K562 (cell line): ENCODE measurements around the gene C10orf71. TPM values are rescaled to one million over a fixed set of nuclear protein-coding genes. Genes with fewer than 3 reads are reported as not detected.

Experiments used
- ATAC-seq: fragments of 200-7000 bp; cut with Tn5 transposase; 3 replicates; pipeline ENCODE4 v1.9.1; 2020; ENCODE audit warnings: moderate library complexity
- BruUV-seq: library from RNA; stranded (reverse); fragments of 400-500 nt; replicated peaks from 2 replicates; lab custom pipeline; 2021; lab: Mats Ljungman, UMichigan
- CTCF ChIA-PET: fragments of 300-600 bp; formaldehyde crosslinking; extraction: SDS; loops from one replicate; lab custom pipeline; 2021; ENCODE audit warnings: low intra/inter-chr PET ratio; lab: Yijun Ruan, JAX
- POLR2A ChIA-PET: fragments of 300-600, 350-650 bp; sonication (Branson Sonifier 250); formaldehyde crosslinking; extraction: SDS; loops from one replicate; lab custom pipeline; 2021; ENCODE audit warnings: antibody characterized with exemption, inconsistent platforms; lab: Yijun Ruan, JAX
- DNase-seq, 4 experiments: peaks; one replicate each; pipeline versions ENCODE4 v3.0.0 to v3.0.0-alpha.2; 2011 to 2018; ENCODE audit warnings: low spot score in 3 of 4, mixed read lengths in 3 of 4; ENCODE audit errors: extremely low read depth in 1 of 4
- FAIRE-seq: peaks from 2 replicates; lab custom pipeline; 2011; peaks lifted over from hg19 to GRCh38; lab: Jason Lieb, UNC
- H2AFZ ChIP-seq: 2 replicates; pipeline ENCODE4 v1.6.0; 2011; ENCODE audit warnings: low read depth, low read length, control low read depth, inconsistent platforms
- H3K27ac ChIP-seq: fragments of 200-600 bp; 3 replicates; pipeline ENCODE4 v1.8.0; 2011; ENCODE audit warnings: low read depth, mild to moderate bottlenecking, control low read depth, inconsistent platforms, low read length, moderate library complexity, mixed read lengths; ENCODE audit errors: extremely low read depth
- H3K27me3 ChIP-seq, 2 experiments: fragments of 300-600 bp in 1 of 2; 2 replicates in 1 of 2; 3 replicates in 1 of 2; pipeline versions ENCODE4 v1.6.0 to v1.8.0; 2011; ENCODE audit warnings: inconsistent platforms in 2 of 2, low read length in 2 of 2, mild to moderate bottlenecking in 1 of 2, mixed read lengths in 1 of 2, moderate library complexity in 1 of 2; ENCODE audit not compliant: control insufficient read depth in 2 of 2, insufficient read depth in 2 of 2
- H3K36me3 ChIP-seq: fragments of 300-600 bp; 3 replicates; pipeline ENCODE4 v1.8.0; 2011; ENCODE audit warnings: mild to moderate bottlenecking, low read length, inconsistent platforms; ENCODE audit not compliant: control insufficient read depth, insufficient read depth
- H3K4me1 ChIP-seq, 2 experiments: fragments of 200-600 bp in 1 of 2; replicated peaks in 1 of 2; 2 replicates in 1 of 2; 3 replicates in 1 of 2; pipeline versions ENCODE4 v1.5.1 to v1.8.0; 2011; ENCODE audit warnings: inconsistent platforms in 2 of 2, low read length in 2 of 2, mild to moderate bottlenecking in 1 of 2, mixed read lengths in 1 of 2, moderate library complexity in 1 of 2; ENCODE audit not compliant: control insufficient read depth in 2 of 2, insufficient read depth in 2 of 2
- H3K4me2 ChIP-seq: 2 replicates; pipeline ENCODE4 v1.6.1; 2011; ENCODE audit warnings: low read length, control low read depth, inconsistent platforms, mixed read lengths; ENCODE audit not compliant: insufficient read depth
- H3K4me3 ChIP-seq: fragments of 200-600 bp; sonication (generic), shearing (Covaris generic); 2 replicates; pipeline ENCODE4 v1.5.1; 2016; ENCODE audit warnings: control low read depth, inconsistent platforms
- H3K79me2 ChIP-seq: fragments of 200-600 bp; 3 replicates; pipeline ENCODE4 v1.8.0; 2011; ENCODE audit warnings: low read length, inconsistent platforms; ENCODE audit not compliant: control insufficient read depth, insufficient read depth
- H3K9ac ChIP-seq, 2 experiments: 2 replicates each; pipeline versions ENCODE4 v1.6.0 to v1.6.1; 2011; ENCODE audit warnings: low read depth in 2 of 2, low read length in 2 of 2, control low read depth in 1 of 2, inconsistent platforms in 1 of 2, mild to moderate bottlenecking in 1 of 2, mixed read lengths in 1 of 2; ENCODE audit not compliant: insufficient read depth in 1 of 2
- H3K9me1 ChIP-seq: one replicate; pipeline ENCODE4 v1.6.0; 2011; ENCODE audit warnings: inconsistent platforms, mild to moderate bottlenecking, low read length, moderate library complexity; ENCODE audit not compliant: control insufficient read depth, insufficient read depth
- H3K9me3 ChIP-seq: replicated peaks from 2 replicates; pipeline ENCODE4 v1.5.1; 2011; ENCODE audit warnings: low read depth, low read length, inconsistent platforms; ENCODE audit not compliant: control insufficient read depth, insufficient read depth
- H4K20me1 ChIP-seq: replicated peaks from 2 replicates; pipeline ENCODE4 v1.6.1; 2011; ENCODE audit warnings: low read length, inconsistent platforms, mixed read lengths; ENCODE audit not compliant: control insufficient read depth, insufficient read depth
- IRF1 ChIP-seq: sonication (generic); formaldehyde crosslinking; IDR thresholded peaks from 2 replicates; pipeline ENCODE4 v1.8.0; 2022; ENCODE audit warnings: missing genetic modification reagents, mild to moderate bottlenecking, borderline replicate concordance
- REST ChIP-seq, 2 experiments: fragments of 450-650 bp; formaldehyde crosslinking in 1 of 2; IDR thresholded peaks; 2 replicates each; pipeline versions ENCODE4 v1.4.0 to v1.6.1; 2014 to 2020; ENCODE audit warnings: mild to moderate bottlenecking in 2 of 2, borderline replicate concordance in 1 of 2, low read depth in 1 of 2
- WGBS: fragments of 100-300 bp; shearing (Covaris generic); methylation state at CpG from one replicate; pipeline ENCODE4 v1.1.6; 2016; ENCODE audit warnings: low coverage, mixed read lengths; ENCODE audit not compliant: insufficient coverage; ENCODE audit errors: missing lambda C conversion rate; 5-methylcytosine and 5-hydroxymethylcytosine counted together
- in situ Hi-C: fragments of 300-500 bp; cut with MboI; formaldehyde crosslinking; loops from 4 replicates; pipeline ENCODE4 v1.15.0; 2018; ENCODE audit warnings: inconsistent platforms, mixed read lengths
- intact Hi-C: fragments of 100-400 bp; cut with micrococcal nuclease; formaldehyde crosslinking; loops from 2 replicates; pipeline ENCODE4 v1.14.2; 2022
- polyA plus RNA-seq, 8 experiments: library from polyadenylated mRNA; depleted of rRNA in 4 of 8; stranded (reverse) in 5 of 8; unstranded in 3 of 8; fragments of >200 nt; fragmentation: Nextera tagmentation in 2 of 8; fragmentation: Illumina TruSeq in 1 of 8; extraction: Ambion mirVana in 2 of 8; extraction: Trizol in 1 of 8; gene quantifications; 2 replicates each; pipeline versions ENCODE4 v1.2.1 to v1.2.3, GENCODE V29; 2011 to 2014; ENCODE audit warnings: inconsistent platforms in 1 of 8, missing spikeins in 1 of 8
- total RNA-seq, 7 experiments: library from RNA; depleted of rRNA in 6 of 7; stranded (reverse); fragments of >200 nt in 6 of 7; fragmentation: Illumina TruSeq in 2 of 7; extraction: Trizol in 2 of 7; gene quantifications; 2 replicates each; pipeline versions ENCODE4 v1.2.1 to v1.2.3, GENCODE V29; 2011 to 2021; ENCODE audit warnings: low replicate concordance in 1 of 7

C10orf71 gene
- total and polyA plus RNA-seq, 9 of the 15 experiments (the other 6 are each of a cell fraction or from before 2014, with no cell fraction given), result 0.06 to 4.5 (median 1.3) TPM

GRCh38 chr10:49303711-49304110, 4.7 kb downstream of the C10orf71 start:
- peaks cover 28% of the 10 kb centered on the region for H3K79me2 ChIP-seq
- H3K9ac ChIP-seq, result peak overlapping the region in 1 of 2 experiments; percentile 65; a peak in 1 of 4 replicates
- peaks cover 30 to 41% of the 10 kb centered on the region in 2 experiments; a peak in 4 of 5 replicates for H3K4me1 ChIP-seq
- in situ Hi-C loops, result no loop called here
- no peak for ATAC-seq
- no peak overlapping the region for H3K4me3 ChIP-seq
- CTCF ChIA-PET, result no interaction called here
- WGBS, result 60% methylated on average over 1 of the region's 1 CpG
- no peak overlapping the region for H2AFZ ChIP-seq
- no peak overlapping the region; the same call in 2 of the 3 replicates for H3K27ac ChIP-seq
- peaks cover 5% of the 10 kb centered on the region; the same call in 2 of the 3 replicates for H3K36me3 ChIP-seq
- intact Hi-C loops, result loop anchor here (5.0 kb wide), 1 partner anchor 86 kb away; no protein-coding TSS in a partner anchor
- no peaks in the 10 kb centered on the region for H3K9me1 ChIP-seq
- POLR2A ChIA-PET, result interaction anchor here (0.7 to 1.2 kb wide), 4 partner anchors 13 to 402 kb away, joined by 3 to 4 read pairs (median 4); no protein-coding TSS in a partner anchor
- no peak overlapping the region for H3K4me2 ChIP-seq
- no TSS peak for BruUV-seq
- H4K20me1 ChIP-seq, result no peaks in the 10 kb centered on the region
- H3K9me3 ChIP-seq, result no peaks in the 10 kb centered on the region
- DNase-seq, result peak in 1 of 4 experiments; percentile 27
- no peaks in the 10 kb centered on the region for H3K27me3 ChIP-seq
- FAIRE-seq, result no peak
- TF ChIP-seq REST (IDR thresholded peaks at IDR 0.05; ENCODE audit: borderline replicate concordance) (peak; percentile 13; the same call in 1 of the 2 replicates), REST (CRISPR knock-in tag; IDR thresholded peaks at IDR 0.05; ENCODE audit: low read depth) (no peak), IRF1 (no peak)
